Astrocyte (in vitro differentiated cells and primary cell): ENCODE data around the gene ZNF33B. TPM values are rescaled to one million over a fixed set of nuclear protein-coding genes. Genes with fewer than 3 reads are reported as not detected.

Experiments used
- DNase-seq: peaks from one replicate; pipeline ENCODE4 v3.0.0-alpha.2; 2010; ENCODE audit warnings: low read depth
- FAIRE-seq: peaks from 2 replicates; lab custom pipeline; 2011; peaks lifted over from hg19 to GRCh38; lab: Jason Lieb, UNC
- H2AFZ ChIP-seq: 2 replicates; pipeline ENCODE4 v1.6.0; 2012; ENCODE audit warnings: low read depth, low read length, inconsistent platforms
- H3K27ac ChIP-seq: 2 replicates; pipeline ENCODE4 v1.5.1; 2011; ENCODE audit warnings: low read depth, low read length, inconsistent platforms
- H3K27me3 ChIP-seq: 2 replicates; pipeline ENCODE4 v1.6.0; 2011; ENCODE audit warnings: low read length, inconsistent platforms; ENCODE audit not compliant: insufficient read depth
- H3K36me3 ChIP-seq: 2 replicates; pipeline ENCODE4 v1.5.1; 2011; ENCODE audit warnings: low read length, inconsistent platforms; ENCODE audit not compliant: insufficient read depth
- H3K4me1 ChIP-seq: 2 replicates; pipeline ENCODE4 v1.5.1; 2011; ENCODE audit warnings: low read length, inconsistent platforms; ENCODE audit not compliant: insufficient read depth
- H3K4me2 ChIP-seq: 2 replicates; pipeline ENCODE4 v1.6.0; 2012; ENCODE audit warnings: low read length, inconsistent platforms
- H3K4me3 ChIP-seq: 2 replicates; pipeline ENCODE4 v1.5.1; 2011; ENCODE audit warnings: low read depth, mild to moderate bottlenecking, low read length, inconsistent platforms; ENCODE audit not compliant: insufficient read depth
- H3K79me2 ChIP-seq: 2 replicates; pipeline ENCODE4 v1.6.0; 2012; ENCODE audit warnings: mild to moderate bottlenecking, low read length, inconsistent platforms; ENCODE audit not compliant: insufficient read depth
- H3K9ac ChIP-seq: 2 replicates; pipeline ENCODE4 v1.6.0; 2012; ENCODE audit warnings: mild to moderate bottlenecking, low read length, inconsistent platforms
- H3K9me3 ChIP-seq: 2 replicates; pipeline ENCODE4 v1.5.1; 2012; ENCODE audit warnings: low read depth, mild to moderate bottlenecking, low read length, inconsistent platforms; ENCODE audit not compliant: insufficient read depth
- H4K20me1 ChIP-seq: 2 replicates; pipeline ENCODE4 v1.6.0; 2012; ENCODE audit warnings: low read length, inconsistent platforms; ENCODE audit not compliant: insufficient read depth
- H3K27ac Mint-ChIP-seq: one replicate; pipeline ENCODE4 v1.8.0; 2021; ENCODE audit warnings: mild to moderate bottlenecking, mixed read lengths; ENCODE audit not compliant: unreplicated experiment
- H3K27me3 Mint-ChIP-seq: one replicate; pipeline ENCODE4 v1.8.0; 2021; ENCODE audit warnings: low read depth, mixed read lengths; ENCODE audit not compliant: unreplicated experiment
- H3K36me3 Mint-ChIP-seq: one replicate; pipeline ENCODE4 v1.8.0; 2021; ENCODE audit warnings: low read depth, mixed read lengths; ENCODE audit not compliant: unreplicated experiment
- H3K4me1 Mint-ChIP-seq: one replicate; pipeline ENCODE4 v1.8.0; 2021; ENCODE audit warnings: low read depth, mixed read lengths; ENCODE audit not compliant: unreplicated experiment
- H3K4me3 Mint-ChIP-seq: one replicate; pipeline ENCODE4 v1.8.0; 2021; ENCODE audit warnings: mild to moderate bottlenecking, moderate library complexity, mixed read lengths; ENCODE audit not compliant: unreplicated experiment
- H3K9me3 Mint-ChIP-seq: one replicate; pipeline ENCODE4 v1.8.0; 2021; ENCODE audit warnings: mild to moderate bottlenecking, mixed read lengths; ENCODE audit not compliant: unreplicated experiment
- EZH2 ChIP-seq: IDR thresholded peaks from 2 replicates; pipeline ENCODE4 v1.6.1; 2012; ENCODE audit warnings: mild to moderate bottlenecking, low read length, inconsistent platforms; ENCODE audit not compliant: insufficient read depth
- total RNA-seq: library from RNA; stranded (reverse); gene quantifications from 2 replicates; pipeline ENCODE4 v1.2.1, GENCODE V29; 2021
- TF ChIP-seq, protein P1 (sequence below): IDR thresholded peaks from 2 replicates; pipeline ENCODE4 v1.5.1; 2011; ENCODE audit warnings: low read depth, mild to moderate bottlenecking, inconsistent platforms, low read length, moderate library complexity; ENCODE audit not compliant: insufficient read depth

The ZNF33B gene
- total RNA-seq, 1 donor from 2014 or later: 10.1 TPM

DNA sequence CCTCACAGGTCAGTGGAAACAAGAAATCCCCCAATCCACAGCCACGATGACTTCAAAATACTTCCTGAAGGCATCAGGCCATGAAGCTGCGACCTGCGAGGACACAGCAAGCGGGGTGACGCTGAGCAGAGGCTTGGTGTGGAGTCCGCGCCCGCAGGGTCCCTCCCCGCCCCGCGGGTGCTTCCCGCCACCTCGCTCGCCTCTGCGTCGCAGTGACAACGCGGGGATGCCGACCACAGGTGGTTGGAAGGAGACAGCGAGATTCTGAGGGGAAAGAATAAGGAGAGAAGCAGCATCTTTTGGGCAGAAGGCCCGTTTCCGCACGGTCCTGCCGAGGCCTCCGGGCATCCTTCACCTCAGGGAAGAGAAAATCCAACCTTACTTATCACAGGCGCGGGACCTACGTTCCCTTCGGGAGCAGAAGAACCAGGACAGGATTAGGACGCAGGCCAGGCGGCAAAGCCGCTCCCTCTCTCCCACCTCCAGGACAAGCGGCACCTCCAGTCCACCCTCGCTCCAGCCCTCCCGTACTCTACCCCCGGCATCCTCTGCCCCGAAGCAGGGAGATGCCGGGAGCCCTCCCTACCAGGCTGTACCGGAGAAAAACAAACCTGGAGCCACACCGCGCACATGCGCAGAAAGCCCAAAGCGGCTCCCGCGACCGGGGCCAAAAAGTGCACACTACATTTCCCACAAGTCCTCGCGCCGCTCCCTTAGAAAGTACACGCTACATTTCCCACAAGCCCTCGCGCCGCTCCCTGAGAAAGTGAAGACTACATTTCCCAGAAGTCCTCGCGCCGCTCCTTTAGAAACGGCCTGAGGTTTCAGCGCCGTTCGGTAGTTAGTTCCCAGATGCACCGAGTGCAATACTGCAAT, 85.9 kb downstream of the ZNF33B start:
- Histone ChIP-seq H4K20me1 (no peaks in the 10 kb centered on the region), H3K9me3 (no peaks in the 10 kb centered on the region), H3K4me2 (peak overlapping the region; percentile 95), H2AFZ (peak overlapping the region; percentile 99), H3K9ac (peak overlapping the region; percentile 83), H3K4me1 (peaks cover 8% of the 10 kb centered on the region), H3K27ac (peak overlapping the region; percentile 48), H3K4me3 (peak overlapping the region; percentile 85), H3K36me3 (no peaks in the 10 kb centered on the region), H3K27me3 (no peaks in the 10 kb centered on the region), H3K79me2 (peaks cover 8% of the 10 kb centered on the region)
- Mint-ChIP-seq H3K27me3 (peaks cover 7% of the 10 kb centered on the region), H3K9me3 (peaks cover 2% of the 10 kb centered on the region), H3K27ac (peak overlapping the region; percentile 67), H3K4me3 (peak overlapping the region; percentile 90), H3K4me1 (peaks cover 4% of the 10 kb centered on the region), H3K36me3 (no peaks in the 10 kb centered on the region)
- TF ChIP-seq EZH2: no peak
- TF ChIP-seq, protein P1, sequence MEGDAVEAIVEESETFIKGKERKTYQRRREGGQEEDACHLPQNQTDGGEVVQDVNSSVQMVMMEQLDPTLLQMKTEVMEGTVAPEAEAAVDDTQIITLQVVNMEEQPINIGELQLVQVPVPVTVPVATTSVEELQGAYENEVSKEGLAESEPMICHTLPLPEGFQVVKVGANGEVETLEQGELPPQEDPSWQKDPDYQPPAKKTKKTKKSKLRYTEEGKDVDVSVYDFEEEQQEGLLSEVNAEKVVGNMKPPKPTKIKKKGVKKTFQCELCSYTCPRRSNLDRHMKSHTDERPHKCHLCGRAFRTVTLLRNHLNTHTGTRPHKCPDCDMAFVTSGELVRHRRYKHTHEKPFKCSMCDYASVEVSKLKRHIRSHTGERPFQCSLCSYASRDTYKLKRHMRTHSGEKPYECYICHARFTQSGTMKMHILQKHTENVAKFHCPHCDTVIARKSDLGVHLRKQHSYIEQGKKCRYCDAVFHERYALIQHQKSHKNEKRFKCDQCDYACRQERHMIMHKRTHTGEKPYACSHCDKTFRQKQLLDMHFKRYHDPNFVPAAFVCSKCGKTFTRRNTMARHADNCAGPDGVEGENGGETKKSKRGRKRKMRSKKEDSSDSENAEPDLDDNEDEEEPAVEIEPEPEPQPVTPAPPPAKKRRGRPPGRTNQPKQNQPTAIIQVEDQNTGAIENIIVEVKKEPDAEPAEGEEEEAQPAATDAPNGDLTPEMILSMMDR: no peak
- DNase-seq (peak; percentile 94), FAIRE-seq (no peak)

DNA sequence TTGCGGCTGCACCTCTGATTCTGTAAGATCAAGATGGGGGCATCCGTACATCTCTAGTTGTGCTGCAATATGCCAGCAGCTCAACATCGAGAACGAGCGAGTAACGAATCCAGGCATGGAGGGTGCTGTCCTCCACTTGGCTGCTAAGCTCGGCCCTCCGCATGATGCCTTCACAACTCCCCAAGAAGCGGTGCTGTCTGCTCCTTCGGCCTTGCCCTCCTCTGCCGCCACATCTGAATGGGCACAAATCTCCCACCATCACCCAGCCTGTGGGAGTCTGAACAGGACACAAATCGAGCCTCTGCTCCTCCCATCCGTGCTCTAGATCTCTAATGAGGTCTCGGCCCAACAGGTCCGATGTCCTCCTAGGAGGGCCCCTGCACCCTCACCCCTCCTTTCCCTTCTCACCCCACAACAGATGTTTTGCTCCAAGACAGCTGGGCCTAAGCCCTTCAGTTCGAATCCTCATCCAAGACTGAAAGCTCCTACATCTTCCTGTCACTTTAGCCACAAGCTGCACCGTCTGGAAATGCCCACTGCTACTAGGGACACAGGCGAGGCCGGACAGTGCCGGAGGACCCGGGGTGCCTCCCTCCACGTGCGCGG, 86.7 kb downstream of the ZNF33B start:
- Histone ChIP-seq H3K4me2 (peak overlapping the region; percentile 95), H3K4me1 (peaks cover 8% of the 10 kb centered on the region), H3K36me3 (no peaks in the 10 kb centered on the region), H3K27ac (no peak overlapping the region), H3K79me2 (peaks cover 8% of the 10 kb centered on the region), H3K9ac (peak overlapping the region; percentile 83), H3K4me3 (peak overlapping the region; percentile 85), H2AFZ (peak overlapping the region; percentile 99), H3K27me3 (no peaks in the 10 kb centered on the region), H4K20me1 (no peaks in the 10 kb centered on the region), H3K9me3 (no peaks in the 10 kb centered on the region)
- H3K27ac Mint-ChIP-seq: peak overlapping the region; percentile 67
- peaks cover 7% of the 10 kb centered on the region for H3K27me3 Mint-ChIP-seq
- FAIRE-seq (no peak), DNase-seq (no peak)
- H3K9me3 Mint-ChIP-seq: peaks cover 2% of the 10 kb centered on the region
- H3K4me1 Mint-ChIP-seq: peaks cover 4% of the 10 kb centered on the region
- peak overlapping the region; percentile 90 for H3K4me3 Mint-ChIP-seq
- H3K36me3 Mint-ChIP-seq: no peaks in the 10 kb centered on the region
- TF ChIP-seq, protein P1: no peak
- TF ChIP-seq EZH2: no peak

DNA sequence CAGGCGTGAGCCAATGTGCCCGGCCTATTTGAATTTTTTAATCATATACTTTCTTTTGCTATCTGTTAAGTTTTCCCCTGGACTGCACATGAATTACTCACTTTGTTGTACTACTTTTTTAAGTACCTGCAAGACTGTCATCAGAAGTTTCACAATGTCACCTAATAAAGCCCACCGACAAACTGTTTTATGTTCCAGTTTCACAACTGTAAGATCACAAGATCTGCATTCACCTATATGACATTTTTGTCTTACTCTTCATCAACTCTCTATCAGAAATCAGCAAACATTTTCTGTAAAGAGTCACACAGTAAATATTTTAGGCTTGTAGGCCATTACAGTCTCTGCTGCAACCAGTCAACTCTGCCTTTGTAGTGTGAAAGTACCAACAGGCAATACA, 88.5 kb downstream of the ZNF33B start:
- Mint-ChIP-seq H3K9me3 (peaks cover 2% of the 10 kb centered on the region), H3K27ac (no peak overlapping the region), H3K36me3 (no peaks in the 10 kb centered on the region), H3K4me1 (peaks cover 4% of the 10 kb centered on the region), H3K27me3 (no peaks in the 10 kb centered on the region), H3K4me3 (no peak overlapping the region)
- TF ChIP-seq, protein P1: no peak
- no peak for TF ChIP-seq EZH2
- Histone ChIP-seq H3K9ac (no peak overlapping the region), H4K20me1 (no peaks in the 10 kb centered on the region), H3K27ac (no peak overlapping the region), H2AFZ (no peak overlapping the region), H3K36me3 (no peaks in the 10 kb centered on the region), H3K79me2 (peaks cover 8% of the 10 kb centered on the region), H3K4me2 (no peak overlapping the region), H3K9me3 (no peaks in the 10 kb centered on the region), H3K4me3 (no peak overlapping the region), H3K4me1 (peaks cover 8% of the 10 kb centered on the region), H3K27me3 (no peaks in the 10 kb centered on the region)
- no peak for DNase-seq
- no peak for FAIRE-seq
